Activated naive CD8-positive, alpha-beta T cell treated with anti-CD3 and anti-CD28 coated beads, Interleukin-2, amount 50 U/mL, for 16 hours (primary cell): ENCODE data around the gene DEFB126.
"Not testable (repeated sequence)": the region's sequence is repeated elsewhere in the genome, so short reads cannot be mapped to it uniquely, and the experiment has no call there.

Experiments
- DNase-seq: peaks from one replicate; pipeline ENCODE4 v3.0.0-alpha.2; 2020; ENCODE audit warnings: low read depth, low spot score

Gene DEFB126, protein sequence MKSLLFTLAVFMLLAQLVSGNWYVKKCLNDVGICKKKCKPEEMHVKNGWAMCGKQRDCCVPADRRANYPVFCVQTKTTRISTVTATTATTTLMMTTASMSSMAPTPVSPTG

DNA sequence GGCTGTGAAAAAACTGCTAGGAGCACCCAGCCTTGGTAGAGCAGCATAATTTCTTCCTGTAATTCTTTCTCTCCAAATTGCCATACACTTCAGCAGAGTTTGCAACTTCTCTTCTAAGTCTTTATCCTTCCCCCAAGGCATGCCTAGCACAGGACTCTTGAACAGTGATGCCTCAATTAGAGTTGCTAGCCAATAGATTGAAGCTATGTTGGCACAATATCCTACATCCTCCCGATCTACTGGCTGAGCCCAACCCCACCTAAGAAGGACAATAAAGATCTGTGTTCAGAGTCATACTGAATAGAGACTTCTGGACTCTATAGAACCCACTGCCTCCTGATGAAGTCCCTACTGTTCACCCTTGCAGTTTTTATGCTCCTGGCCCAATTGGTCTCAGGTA lies at the start of gene DEFB126:
DEFB126 (plus strand) TSS at position 301 of the 400 bp plus-strand sequence; CDS start at position 340, 39 bp downstream.
- no peak for DNase-seq

GRCh38 chr20:93641-94040 lies 48.7 kb upstream of the DEFB126 start:
- no peak for DNase-seq

GRCh38 chr20:95215-95614 lies 47.2 kb upstream of the DEFB126 start:
- no peak for DNase-seq

DNA sequence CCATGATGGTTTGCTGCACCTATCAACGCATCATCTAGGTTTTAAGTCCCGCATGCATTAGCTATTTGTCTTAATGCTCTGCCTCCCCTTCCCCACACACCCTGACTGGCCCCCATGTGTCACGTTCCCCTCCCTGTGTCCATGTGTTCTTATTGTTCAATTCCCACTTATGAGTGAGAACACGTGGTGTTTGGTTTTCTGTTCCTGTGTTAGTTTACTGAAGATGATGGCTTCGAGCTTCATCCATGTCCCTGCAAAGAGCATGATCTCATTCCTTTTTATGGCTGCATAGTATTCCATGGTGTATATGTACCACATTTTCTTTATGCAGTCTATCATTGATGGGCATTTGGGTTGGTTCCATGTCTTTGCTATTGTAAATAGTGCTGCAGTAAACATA lies 44.7 kb upstream of the DEFB126 start:
- not testable (repeated sequence) for DNase-seq

GRCh38 chr20:101975-102374 lies 40.4 kb upstream of the DEFB126 start:
- no peak for DNase-seq

DNA sequence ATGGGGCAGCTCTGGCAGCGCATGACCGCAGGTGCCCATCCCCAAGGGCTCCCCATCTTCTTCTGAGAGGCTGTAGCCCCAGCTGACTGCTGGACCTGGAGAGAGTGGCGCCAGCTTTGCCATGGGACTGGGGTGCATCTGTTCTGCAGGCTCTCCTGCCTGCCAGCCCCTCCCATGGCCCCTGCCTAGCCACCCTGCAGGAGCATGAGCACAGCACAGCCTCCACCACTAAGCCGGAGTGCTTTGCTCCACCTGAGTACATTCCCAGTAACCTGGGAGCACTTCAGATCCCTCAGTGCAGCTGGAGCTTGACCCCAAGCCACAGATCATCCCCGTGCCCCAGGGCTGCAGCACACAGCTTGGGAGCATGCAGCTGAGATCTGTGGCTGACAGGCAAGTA lies 38.9 kb upstream of the DEFB126 start:
- no peak for DNase-seq

- no peak for DNase-seq
Measured at GRCh38 chr20:112396-112795, 30.0 kb upstream of the DEFB126 start.

GRCh38 chr20:117518-117917 lies 24.9 kb upstream of the DEFB126 start:
- DNase-seq, result no peak

GRCh38 chr20:129786-130323 lies 12.5 kb upstream of the DEFB126 start:
- DNase-seq, result not testable (repeated sequence)

DNA sequence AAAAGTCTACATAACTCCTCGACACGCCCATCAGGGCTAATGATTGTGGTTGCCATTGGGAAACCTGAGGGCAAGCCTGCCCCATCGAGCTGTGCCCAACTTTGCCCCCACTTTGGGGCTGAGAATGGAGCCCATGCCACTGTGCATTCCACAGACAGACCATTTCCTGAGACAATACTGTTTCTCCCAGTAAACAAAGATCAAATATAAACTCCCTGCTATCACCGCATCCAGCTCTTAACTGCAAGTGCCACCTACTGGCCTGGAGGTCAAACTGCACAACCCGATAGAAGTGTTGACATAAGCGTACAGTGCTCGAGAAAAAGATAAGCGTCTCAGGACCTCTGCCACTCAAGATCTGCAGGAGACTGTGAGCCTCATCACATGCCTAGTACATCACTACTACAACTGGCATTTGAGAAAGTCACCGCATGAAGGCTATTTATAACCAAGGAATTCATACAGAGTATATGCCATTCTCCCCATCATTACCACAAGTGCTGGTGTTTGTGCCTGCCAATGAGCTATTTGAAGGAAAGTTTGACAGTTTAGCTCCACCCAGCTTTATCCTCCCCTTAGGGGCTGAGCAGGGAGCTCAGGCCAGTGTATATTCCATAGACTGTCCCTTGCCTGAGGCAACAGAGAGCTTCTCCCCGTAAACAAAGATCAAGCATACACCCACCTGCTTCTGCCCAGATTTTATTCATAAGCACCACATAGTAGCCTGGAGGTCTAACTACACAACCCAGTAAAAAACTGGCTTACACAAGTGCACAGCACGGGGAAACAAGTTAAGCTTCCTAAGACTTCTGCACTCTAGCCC lies 4.5 kb upstream of the DEFB126 start:
- no peak for DNase-seq

DNA sequence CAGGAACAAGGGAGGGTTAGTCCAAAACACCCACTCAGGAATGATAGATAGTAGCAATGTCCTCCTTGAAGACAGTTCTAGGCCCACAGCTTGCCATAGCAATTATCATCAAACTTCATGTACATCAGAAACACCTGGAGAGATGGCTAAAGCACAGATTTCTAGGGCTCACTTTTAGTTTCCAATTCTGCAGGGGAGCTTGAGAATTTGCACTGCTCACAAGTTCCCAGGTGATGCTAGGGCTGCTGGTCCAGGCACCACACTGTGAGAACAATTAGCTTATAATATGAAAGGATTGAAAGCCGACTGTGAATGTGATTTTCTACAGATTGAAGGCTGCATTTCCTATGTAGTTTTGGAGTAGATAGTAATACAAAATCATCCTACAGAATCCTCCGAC lies 3.5 kb downstream of the DEFB126 start:
- DNase-seq, result no peak

- no peak for DNase-seq
Measured at GRCh38 chr20:152131-152530, 9.7 kb downstream of the DEFB126 start.

DNA sequence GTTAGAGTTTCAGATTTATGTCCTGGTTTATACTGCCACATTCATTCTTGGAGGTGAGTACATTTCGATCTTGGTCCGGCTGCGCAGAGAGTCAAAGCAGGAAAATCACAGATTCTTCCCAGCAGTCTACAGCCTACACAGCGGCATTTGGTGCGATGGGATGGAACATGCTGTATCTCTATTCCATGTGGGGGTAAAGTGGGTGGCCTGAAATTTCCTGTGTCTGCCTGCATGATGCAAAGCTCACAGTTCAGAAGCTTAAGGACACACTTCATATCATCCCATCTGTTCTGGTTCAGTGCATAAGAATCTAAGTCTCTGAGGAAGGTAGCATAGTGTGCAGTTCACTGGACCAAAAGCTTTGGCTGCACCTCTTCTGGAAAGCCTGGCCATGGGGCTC lies 14.8 kb downstream of the DEFB126 start, which contains the start of gene DEFB127:
DEFB127 (plus strand) TSS at position 301 of the 400 bp plus-strand sequence; CDS start at position 392, 91 bp downstream.
- no peak for DNase-seq

- no peak for DNase-seq
Measured at GRCh38 chr20:164618-165017, 22.2 kb downstream of the DEFB126 start.

- no peak for DNase-seq
Measured at GRCh38 chr20:168876-169275, 26.5 kb downstream of the DEFB126 start.

- DNase-seq, result no peak
Measured at GRCh38 chr20:184288-184687, 41.9 kb downstream of the DEFB126 start.

GRCh38 chr20:187733-188132 lies 45.3 kb downstream of the DEFB126 start:
- DNase-seq, result no peak

DNA sequence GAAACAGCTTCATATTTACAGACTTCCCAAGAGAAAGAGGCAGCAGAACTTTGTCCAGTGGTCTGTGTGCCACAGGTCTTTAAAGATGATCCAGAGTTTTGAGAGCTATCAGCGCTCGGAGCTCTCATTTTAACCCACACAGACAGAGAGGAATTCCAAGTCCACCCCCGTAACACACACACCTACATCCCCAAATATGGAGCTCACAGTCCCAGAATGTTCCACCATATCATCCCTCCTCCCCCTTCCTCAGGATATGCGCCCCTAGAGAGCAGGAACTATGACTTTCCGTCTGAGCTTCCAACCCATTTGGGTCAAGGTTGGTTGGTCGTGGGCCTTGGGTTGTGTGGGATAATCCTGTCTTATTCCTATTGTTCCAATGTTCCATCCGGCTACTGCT lies 47.2 kb downstream of the DEFB126 start, which contains the start of gene DEFB128:
DEFB128 (minus strand) TSS at position 101 of the 400 bp plus-strand sequence; CDS start at position 13, 88 bp downstream.
- DNase-seq, result no peak
